CD4-positive, alpha-beta T cell treated with Interferon gamma for 1 hour (primary cell): ENCODE measurements around the gene PALB2.

Experiments
- DNase-seq: peaks from one replicate; pipeline ENCODE4 v3.0.0-alpha.2; 2020

The PALB2 gene

GRCh38 chr16:23580391-23580790 is 60.7 kb downstream of the PALB2 start:
- DNase-seq = no peak

DNA sequence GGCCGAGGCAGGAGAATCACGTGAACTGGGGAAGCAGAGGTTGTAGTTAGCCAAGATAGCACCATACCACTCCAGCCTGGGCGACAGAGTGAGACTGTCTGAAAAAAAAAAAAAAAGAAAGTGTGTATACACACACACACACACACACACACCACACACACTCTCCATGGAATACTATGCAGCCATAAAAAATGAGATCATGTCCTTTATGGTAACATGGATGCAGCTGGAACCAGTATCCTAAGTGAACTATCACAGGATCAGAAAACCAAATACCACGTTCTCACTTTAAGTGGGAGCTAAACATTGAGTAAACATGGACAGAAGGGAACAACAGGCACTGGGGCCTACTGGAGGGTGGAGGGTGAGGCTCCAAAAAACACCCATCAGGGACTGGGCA is 61.7 kb downstream of the PALB2 start:
- DNase-seq = no peak

DNA sequence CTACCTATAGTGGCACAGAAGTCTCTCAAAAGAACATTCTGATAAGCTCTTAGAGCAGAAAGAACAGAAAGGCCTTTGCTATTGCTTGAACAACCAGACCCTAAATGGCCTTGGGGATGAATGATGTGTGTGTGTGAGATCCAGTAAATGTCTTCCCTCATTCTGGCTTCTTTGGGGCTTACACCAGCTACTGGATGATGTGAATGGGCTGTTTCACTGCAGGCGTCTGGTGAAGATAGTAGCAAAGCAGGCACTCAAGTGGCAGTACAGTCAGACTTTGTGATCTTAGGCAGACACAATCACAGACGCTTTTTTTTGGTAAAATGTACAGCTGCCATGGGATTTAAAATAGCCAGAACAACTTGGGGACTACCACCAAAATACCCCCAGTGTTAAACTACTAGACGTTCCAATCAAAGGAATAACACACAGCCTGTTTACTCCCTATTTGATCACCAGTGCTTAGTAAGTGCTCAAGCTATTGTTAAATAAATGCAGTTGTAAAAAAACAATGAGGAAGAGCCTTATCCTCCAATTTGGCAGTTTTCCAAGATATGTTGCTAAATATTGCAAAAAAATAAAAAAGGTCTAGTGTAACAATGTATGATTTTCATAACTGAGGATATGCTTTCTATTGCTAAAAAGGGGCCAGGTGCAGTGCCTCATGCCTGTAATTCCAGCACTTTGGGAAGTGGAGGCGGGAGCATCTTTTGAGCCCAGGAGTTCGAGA is 62.8 kb downstream of the PALB2 start:
- DNase-seq = no peak

GRCh38 chr16:23577493-23577892 is 63.6 kb downstream of the PALB2 start:
- no peak for DNase-seq

DNA sequence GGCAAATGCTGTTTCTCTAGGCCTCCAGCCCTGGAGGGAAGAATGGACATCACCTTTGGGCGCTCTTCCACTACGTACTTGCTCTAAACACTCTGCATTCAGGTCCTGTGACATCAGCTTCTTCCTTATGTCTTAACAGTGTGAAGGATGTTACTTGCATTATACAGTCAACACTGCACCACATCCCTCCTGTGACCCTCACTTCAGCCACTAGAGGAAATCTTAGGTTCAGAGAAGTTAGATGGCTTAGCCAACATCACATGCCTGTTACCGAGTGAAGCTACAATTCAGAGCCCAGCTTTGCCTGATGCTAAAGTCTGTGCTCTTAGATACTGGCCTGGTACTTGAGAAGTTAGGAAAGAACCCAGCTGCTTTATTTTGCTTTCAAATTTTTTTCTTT is 65.3 kb downstream of the PALB2 start:
- DNase-seq = no peak

- no peak for DNase-seq
Measured at GRCh38 chr16:23573817-23574216, 67.3 kb downstream of the PALB2 start.

GRCh38 chr16:23572394-23572793 is 68.7 kb downstream of the PALB2 start:
- DNase-seq = no peak

DNA sequence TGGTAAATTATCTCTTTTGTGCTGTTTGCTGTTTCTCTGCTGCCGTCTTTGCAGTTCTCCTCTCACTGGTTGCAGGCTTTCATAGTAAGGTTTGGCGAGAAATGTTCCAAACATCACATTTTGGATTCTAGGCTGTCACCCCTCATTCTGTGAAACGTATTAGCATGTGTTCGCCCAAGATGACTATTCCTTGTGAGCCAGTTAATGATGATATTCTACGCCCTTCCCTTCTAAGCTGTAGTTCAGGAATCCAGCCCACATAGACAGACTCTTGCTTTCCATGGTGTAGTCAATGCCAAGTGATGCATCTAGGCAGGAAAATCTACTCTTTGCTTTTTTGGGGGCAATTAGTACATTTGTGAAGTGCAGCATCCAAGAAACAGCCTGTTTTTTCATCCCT is 69.2 kb downstream of the PALB2 start:
- no peak for DNase-seq

DNA sequence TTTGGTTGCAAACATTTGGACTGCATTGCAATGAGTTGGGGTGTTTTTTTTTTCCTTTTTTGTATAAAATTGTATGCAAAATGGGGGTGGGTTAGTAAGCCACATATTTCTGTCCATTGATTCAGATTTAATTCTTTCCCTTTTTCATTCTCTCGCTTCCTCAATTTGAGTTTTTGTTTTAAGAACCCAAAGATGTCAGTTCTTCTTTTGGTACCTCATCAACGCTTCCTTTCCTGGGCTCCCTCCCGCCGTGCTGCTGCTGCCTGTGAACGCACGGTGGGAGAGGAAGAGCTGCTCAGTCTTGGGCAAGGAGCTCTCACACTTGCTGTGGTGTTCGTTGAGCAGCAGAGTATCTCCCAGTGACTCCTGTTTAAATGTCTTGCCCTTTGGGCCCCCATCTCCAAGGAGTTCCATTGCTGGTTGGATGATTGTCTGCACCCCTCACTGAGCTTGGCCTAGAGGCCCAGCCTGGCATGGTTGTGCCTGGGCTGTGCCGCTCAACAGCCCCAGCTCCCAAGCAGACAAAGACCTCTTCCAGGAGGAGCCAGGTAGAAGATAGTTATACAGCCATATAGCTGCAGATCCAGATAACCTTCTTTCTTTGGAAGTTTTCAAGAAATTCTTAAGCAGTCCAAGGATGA is 70.0 kb downstream of the PALB2 start:
- DNase-seq = peak; percentile 32

DNA sequence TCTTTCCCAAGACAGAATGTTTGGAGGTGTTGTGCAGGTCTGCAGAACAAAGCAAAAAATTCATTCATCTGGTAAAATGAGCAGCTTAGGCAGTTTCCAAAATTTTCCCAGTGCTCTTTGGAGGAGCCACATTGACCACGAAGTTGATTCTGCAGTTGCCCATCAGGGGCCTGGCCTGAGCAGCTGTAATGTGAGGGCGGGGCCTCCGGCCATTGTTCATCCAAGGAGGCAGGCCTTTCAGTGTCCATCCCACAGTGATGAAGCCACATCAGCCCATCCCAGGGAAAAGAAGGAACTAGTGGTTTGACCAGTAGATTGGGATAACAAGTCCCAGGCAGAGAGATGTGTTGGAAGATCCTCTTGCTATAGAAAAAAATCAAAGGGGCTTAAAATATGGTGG is 73.5 kb downstream of the PALB2 start:
- DNase-seq = no peak

GRCh38 chr16:23566724-23567123 is 74.4 kb downstream of the PALB2 start:
- no peak for DNase-seq

DNA sequence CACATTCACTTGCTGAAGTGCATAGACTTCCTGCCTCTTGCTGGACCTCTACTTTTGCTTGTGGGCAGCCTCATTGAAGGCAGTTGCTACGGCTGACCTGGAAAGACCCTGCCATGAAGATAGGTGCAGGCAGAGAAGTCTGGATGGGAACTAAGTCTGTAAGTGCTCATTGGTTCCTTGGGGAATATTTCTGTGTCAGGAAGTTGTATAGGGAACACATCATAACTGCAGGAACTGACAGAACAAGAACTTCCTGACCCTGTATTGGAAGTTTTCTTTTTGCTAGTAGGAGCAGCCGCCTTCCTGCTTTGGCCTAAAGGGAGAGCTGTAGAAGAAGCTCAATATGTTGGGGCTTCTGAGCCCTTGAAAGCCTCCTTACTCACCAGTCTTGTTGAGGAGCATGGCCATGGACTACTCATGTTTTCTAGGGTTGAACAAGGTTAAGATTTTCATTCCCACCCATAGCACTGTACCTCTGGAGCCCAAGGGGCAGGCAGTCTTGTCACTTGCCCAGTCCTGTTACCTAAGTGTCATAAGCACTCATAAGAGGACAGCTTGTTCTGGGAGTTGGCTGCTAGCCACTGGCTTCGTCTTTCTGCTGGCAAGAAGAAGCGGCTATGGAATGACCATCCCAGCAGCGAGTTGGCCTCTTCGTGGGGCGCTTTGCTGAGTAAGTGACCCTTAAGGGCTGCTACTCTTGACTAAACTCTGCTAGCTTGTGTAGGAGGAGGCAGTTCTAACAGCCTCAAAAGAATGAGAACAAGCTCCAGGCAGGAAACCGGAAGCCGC is 76.3 kb downstream of the PALB2 start:
- no peak for DNase-seq

- DNase-seq = no peak
Measured at GRCh38 chr16:23563186-23563585, 77.9 kb downstream of the PALB2 start.

GRCh38 chr16:23562505-23562904 is 78.6 kb downstream of the PALB2 start:
- DNase-seq = no peak

DNA sequence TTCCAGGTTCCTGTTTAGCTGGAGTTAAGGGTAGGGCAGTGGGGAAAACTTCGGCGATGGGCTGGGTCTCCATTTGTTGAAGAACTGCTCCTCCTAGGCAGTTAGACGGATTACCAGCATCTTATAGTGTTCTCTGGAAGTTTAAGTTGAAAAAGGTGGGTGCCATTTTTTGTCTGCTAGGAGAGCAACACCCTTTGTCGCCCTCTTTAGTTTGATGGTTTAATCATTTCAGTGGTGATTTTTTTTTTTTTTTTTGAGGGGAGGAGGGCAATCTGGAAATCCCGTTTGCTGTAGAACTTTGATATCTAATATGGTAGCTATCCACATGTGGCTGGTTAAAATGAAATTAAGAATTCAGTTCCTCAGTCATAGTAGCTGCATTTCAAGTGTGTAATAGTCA is 79.5 kb downstream of the PALB2 start:
- DNase-seq = no peak

- DNase-seq = no peak
Measured at GRCh38 chr16:23557779-23558702, 83.1 kb downstream of the PALB2 start.

DNA sequence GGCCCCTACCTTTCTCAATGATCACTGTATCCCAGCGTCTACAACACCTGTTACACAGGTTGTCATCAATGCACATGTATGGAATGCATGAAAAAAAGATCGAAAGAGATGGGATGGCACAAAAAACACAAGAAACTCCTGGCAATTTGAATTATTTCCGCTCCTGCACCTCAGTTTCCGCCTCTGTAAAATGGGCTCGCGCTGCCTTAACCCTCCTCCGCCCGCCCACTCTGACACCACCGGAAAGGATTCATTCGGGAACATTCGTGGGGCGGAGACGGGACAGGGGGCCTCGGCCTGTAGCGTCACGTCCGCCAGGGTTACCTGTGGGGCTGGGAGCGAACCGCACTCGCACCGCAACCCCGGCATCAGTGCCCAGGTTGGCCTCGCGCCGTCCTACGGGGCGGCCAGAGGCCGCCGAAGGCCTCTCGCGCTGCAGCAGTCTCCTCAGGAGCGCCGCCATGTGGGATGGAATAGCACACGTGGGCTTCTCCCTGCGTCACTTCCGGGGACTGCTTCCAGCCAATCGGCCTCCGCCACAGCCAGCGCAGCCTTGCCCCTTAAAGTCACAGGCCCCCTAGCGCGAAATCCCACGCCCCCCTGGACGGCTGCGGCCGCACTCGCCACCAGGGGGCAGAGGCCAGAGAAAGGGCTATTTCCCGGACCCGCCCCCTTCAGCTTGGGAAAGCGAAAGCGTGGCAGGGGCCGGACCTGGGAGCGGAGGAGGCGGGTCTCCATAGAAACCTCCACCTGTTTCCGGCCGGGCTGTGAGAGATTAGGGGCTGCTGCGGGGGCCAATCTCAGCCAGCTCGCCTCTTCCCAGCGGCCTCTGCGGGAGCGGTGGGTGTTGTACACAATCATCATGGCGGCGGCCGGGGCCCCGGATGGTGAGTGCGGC is 84.0 kb downstream of the PALB2 start, which contains the start of the genes EARS2 and UBFD1:
EARS2 (minus strand) TSS at position 470 of the 898 bp plus-strand sequence; CDS start at position 463, 7 bp downstream.
UBFD1 (plus strand) TSS at position 847 of the 898 bp plus-strand sequence; CDS start at position 863, 16 bp downstream.
- DNase-seq = peak; percentile 96

GRCh38 chr16:23554536-23554935 is 86.6 kb downstream of the PALB2 start:
- DNase-seq = no peak
